TTC549 (cell line): Measurements from ENCODE around the gene STOX2.

Experiments used
- FAIRE-seq: peaks from 2 replicates; lab custom pipeline; 2012; peaks lifted over from hg19 to GRCh38; lab: Jason Lieb, UNC

Gene STOX2

GRCh38 chr4:183889190-183889589 is 15.9 kb upstream of the STOX2 start:
- no peak for FAIRE-seq

- FAIRE-seq: no peak
Measured at GRCh38 chr4:183897193-183897592, 7.9 kb upstream of the STOX2 start.

GRCh38 chr4:183898456-183898855 is 6.7 kb upstream of the STOX2 start:
- no peak for FAIRE-seq

GRCh38 chr4:183903021-183903760 is 1.9 kb upstream of the STOX2 start:
- FAIRE-seq: no peak

GRCh38 chr4:183905593-183906488 is 734 bp downstream of the STOX2 start:
- no peak for FAIRE-seq

- FAIRE-seq: no peak
Measured at GRCh38 chr4:183906489-183906738, 1.3 kb downstream of the STOX2 start.

- no peak for FAIRE-seq
Measured at GRCh38 chr4:183906739-183907651, 1.9 kb downstream of the STOX2 start.

GRCh38 chr4:183907871-183908683 is 3.0 kb downstream of the STOX2 start:
- FAIRE-seq: no peak

GRCh38 chr4:183909187-183909586 is 4.1 kb downstream of the STOX2 start:
- FAIRE-seq: no peak

GRCh38 chr4:183909801-183910200 is 4.7 kb downstream of the STOX2 start:
- FAIRE-seq: no peak

GRCh38 chr4:183912585-183912984 is 7.5 kb downstream of the STOX2 start:
- no peak for FAIRE-seq

GRCh38 chr4:183915976-183916375 is 10.9 kb downstream of the STOX2 start:
- FAIRE-seq: no peak

GRCh38 chr4:183918696-183919095 is 13.6 kb downstream of the STOX2 start:
- FAIRE-seq: no peak

GRCh38 chr4:183919141-183919540 is 14.0 kb downstream of the STOX2 start:
- no peak for FAIRE-seq

GRCh38 chr4:183920512-183920911 is 15.4 kb downstream of the STOX2 start:
- no peak for FAIRE-seq

- FAIRE-seq: no peak
Measured at GRCh38 chr4:183921335-183921734, 16.2 kb downstream of the STOX2 start.

GRCh38 chr4:183924362-183925044 is 19.4 kb downstream of the STOX2 start:
- no peak for FAIRE-seq

GRCh38 chr4:183926950-183927349 is 21.8 kb downstream of the STOX2 start:
- FAIRE-seq: no peak

GRCh38 chr4:183932576-183932975 is 27.5 kb downstream of the STOX2 start:
- FAIRE-seq: no peak

GRCh38 chr4:183934761-183935160 is 29.7 kb downstream of the STOX2 start:
- no peak for FAIRE-seq

GRCh38 chr4:183935355-183936005 is 30.4 kb downstream of the STOX2 start:
- FAIRE-seq: no peak
